HCT116 (cell line): Measurements from ENCODE around the gene CTIF. TPM values are rescaled to one million over a fixed set of nuclear protein-coding genes. Genes with fewer than 3 reads are reported as not detected.

Source experiments
- ATAC-seq: fragments of 200-7000 bp; cut with Tn5 transposase; 2 replicates; pipeline ENCODE4 v1.9.1; 2020; ENCODE audit warnings: mild to moderate bottlenecking, moderate library complexity
- BruUV-seq: library from RNA; stranded (reverse); fragments of 400-500 nt; replicated peaks from 2 replicates; lab custom pipeline; 2021; lab: Mats Ljungman, UMichigan
- CTCF ChIA-PET: fragments of 300-600 bp; sonication (Branson Sonifier 250); formaldehyde crosslinking; loops from one replicate; lab custom pipeline; 2021; ENCODE audit warnings: antibody characterized with exemption; lab: Charles Lee
- POLR2A ChIA-PET: fragments of 300-600, 350-600 bp; sonication (Branson Sonifier 250); formaldehyde crosslinking; loops from one replicate; lab custom pipeline; 2021; ENCODE audit warnings: antibody characterized with exemption; lab: Charles Lee
- RAD21 ChIA-PET, 2 experiments: fragments of 300-600 bp; sonication (Branson Sonifier 250); formaldehyde crosslinking; loops; one replicate each; lab custom pipeline; 2023; ENCODE audit warnings: low total read pairs in 2 of 2; ENCODE audit not compliant: uncharacterized antibody in 2 of 2, unreplicated experiment in 2 of 2, low non-redundant PET in 1 of 2; lab: Charles Lee
- DNase-seq: peaks from one replicate; pipeline ENCODE4 v3.0.0-alpha.2; 2010; ENCODE audit warnings: low read depth, low spot score
- H2AFZ ChIP-seq: fragments of 200-600 bp; shearing (Covaris generic), sonication (generic); 2 replicates; pipeline ENCODE4 v1.6.1; 2017; ENCODE audit warnings: low read depth, mixed run types, mixed read lengths, antibody characterized with exemption, low read length; ENCODE audit not compliant: poor library complexity, severe bottlenecking
- H3K27ac ChIP-seq: 2 replicates; pipeline ENCODE4 v1.5.1; 2012; ENCODE audit warnings: low read depth, low read length
- H3K27me3 ChIP-seq: fragments of 200-600 bp; sonication (generic); 2 replicates; pipeline ENCODE4 v1.6.1; 2016; ENCODE audit warnings: mixed run types, low read length, mixed read lengths; ENCODE audit not compliant: insufficient read depth
- H3K36me3 ChIP-seq, 2 experiments: fragments of 200-500 bp in 1 of 2; fragments of 200-600 bp in 1 of 2; sonication (Bioruptor generic) in 1 of 2; sonication (generic) in 1 of 2; 2 replicates each; pipeline versions ENCODE4 v1.5.1 to v1.6.1; 2014 to 2016; ENCODE audit warnings: low read length in 2 of 2, inconsistent platforms in 1 of 2, mixed read lengths in 1 of 2, mixed run types in 1 of 2; ENCODE audit not compliant: insufficient read depth in 2 of 2, control insufficient read depth in 1 of 2
- H3K4me1 ChIP-seq, 2 experiments: fragments of 200-600 bp in 1 of 2; sonication (generic) in 1 of 2; 2 replicates each; pipeline versions ENCODE4 v1.5.1 to v1.6.1; 2012 to 2017; ENCODE audit warnings: low read length in 2 of 2, inconsistent platforms in 1 of 2, mild to moderate bottlenecking in 1 of 2, mixed read lengths in 1 of 2, mixed run types in 1 of 2, moderate library complexity in 1 of 2; ENCODE audit not compliant: insufficient read depth in 2 of 2, control insufficient read depth in 1 of 2
- H3K4me2 ChIP-seq: fragments of 200-600 bp; sonication (generic); 2 replicates; pipeline ENCODE4 v1.6.1; 2017; ENCODE audit warnings: mixed run types, low read length, mixed read lengths
- H3K4me3 ChIP-seq, 2 experiments: fragments of 200-600 bp in 1 of 2; sonication (generic) in 1 of 2; replicated peaks in 1 of 2; 2 replicates each; pipeline ENCODE4 v1.5.1; 2011 to 2016; ENCODE audit warnings: low read length in 2 of 2, control low read depth in 1 of 2, low read depth in 1 of 2, mild to moderate bottlenecking in 1 of 2, mixed read lengths in 1 of 2, mixed run types in 1 of 2
- H3K79me2 ChIP-seq: fragments of 200-600 bp; sonication (generic); 2 replicates; pipeline ENCODE4 v1.6.1; 2017; ENCODE audit warnings: mild to moderate bottlenecking, mixed run types, low read length, moderate library complexity, mixed read lengths; ENCODE audit not compliant: insufficient read depth
- H3K9ac ChIP-seq: fragments of 200-600 bp; sonication (generic); 2 replicates; pipeline ENCODE4 v1.6.1; 2016; ENCODE audit warnings: low read length, mixed read lengths
- H3K9me2 ChIP-seq: fragments of 200-600 bp; sonication (generic), shearing (Covaris generic); 2 replicates; pipeline ENCODE4 v1.6.1; 2017; ENCODE audit warnings: mixed run types, mild to moderate bottlenecking, moderate library complexity; ENCODE audit not compliant: insufficient read depth
- H3K9me3 ChIP-seq, 2 experiments: fragments of 200-500 bp in 1 of 2; fragments of 200-600 bp in 1 of 2; sonication (Bioruptor generic) in 1 of 2; sonication (generic) in 1 of 2; 2 replicates each; pipeline ENCODE4 v1.6.1; 2014 to 2017; ENCODE audit warnings: low read length in 2 of 2, mixed read lengths in 2 of 2, inconsistent platforms in 1 of 2, low read depth in 1 of 2, mild to moderate bottlenecking in 1 of 2, mixed run types in 1 of 2, moderate library complexity in 1 of 2; ENCODE audit not compliant: control insufficient read depth in 1 of 2, insufficient read depth in 1 of 2
- H4K20me1 ChIP-seq: fragments of 200-600 bp; sonication (generic), shearing (Covaris generic); 2 replicates; pipeline ENCODE4 v1.6.1; 2017; ENCODE audit warnings: mixed run types, mild to moderate bottlenecking, moderate library complexity; ENCODE audit not compliant: insufficient read depth
- ATF3 ChIP-seq: IDR thresholded peaks from 2 replicates; pipeline ENCODE4 v1.6.1; 2012
- CEBPB ChIP-seq: IDR thresholded peaks from 2 replicates; pipeline ENCODE4 v1.6.1; 2012; ENCODE audit warnings: low read depth
- CTCF ChIP-seq, 3 experiments: fragments of 200-600 bp in 1 of 3; sonication (generic) in 1 of 3; IDR thresholded peaks in 2 of 3; conservative IDR thresholded peaks in 1 of 3; 2 replicates each; pipeline ENCODE4 v1.5.1; 2012 to 2017; ENCODE audit warnings: low read depth in 2 of 3, low read length in 2 of 3, antibody characterized with exemption in 1 of 3, borderline replicate concordance in 1 of 3, control low read depth in 1 of 3, mild to moderate bottlenecking in 1 of 3, mixed read lengths in 1 of 3, mixed run types in 1 of 3, moderate library complexity in 1 of 3; ENCODE audit not compliant: insufficient read depth in 1 of 3
- EGR1 ChIP-seq: IDR thresholded peaks from 2 replicates; pipeline ENCODE4 v1.6.1; 2012; ENCODE audit warnings: low read depth
- ELF1 ChIP-seq: IDR thresholded peaks from 2 replicates; pipeline ENCODE4 v1.6.1; 2012; ENCODE audit warnings: low read depth, borderline replicate concordance
- EZH2 ChIP-seq: fragments of 200-600 bp; sonication (generic); IDR thresholded peaks from 2 replicates; pipeline ENCODE4 v1.6.1; 2017; ENCODE audit warnings: antibody characterized with exemption, mixed run types
- EZH2phosphoT487 ChIP-seq: fragments of 200-600 bp; IDR thresholded peaks from 2 replicates; pipeline ENCODE4 v1.6.1; 2018; ENCODE audit warnings: antibody characterized with exemption, borderline replicate concordance
- FOSL1 ChIP-seq: IDR thresholded peaks from 2 replicates; pipeline ENCODE4 v1.6.1; 2012; ENCODE audit warnings: low read depth
- JUND ChIP-seq: IDR thresholded peaks from 2 replicates; pipeline ENCODE4 v1.6.1; 2012
- MAX ChIP-seq: IDR thresholded peaks from 2 replicates; pipeline ENCODE4 v1.6.1; 2012
- POLR2A ChIP-seq: IDR thresholded peaks from 2 replicates; pipeline ENCODE4 v1.7.0; 2011; ENCODE audit warnings: borderline replicate concordance; ENCODE audit not compliant: insufficient read depth, insufficient read length; ENCODE audit errors: extremely low read depth
- POLR2AphosphoS5 ChIP-seq: IDR thresholded peaks from 2 replicates; pipeline ENCODE4 v1.6.1; 2011; ENCODE audit warnings: mild to moderate bottlenecking, low read depth, low read length, moderate library complexity
- TCF7L2 ChIP-seq: IDR thresholded peaks from 2 replicates; pipeline ENCODE4 v1.7.0; 2011; ENCODE audit warnings: borderline replicate concordance, inconsistent platforms; ENCODE audit not compliant: insufficient read depth, insufficient read length; ENCODE audit errors: extremely low read depth
- YY1 ChIP-seq: IDR thresholded peaks from 2 replicates; pipeline ENCODE4 v1.6.1; 2011; ENCODE audit warnings: low read length, low read depth, moderate library complexity, mild to moderate bottlenecking; ENCODE audit not compliant: insufficient replicate concordance; ENCODE audit errors: extremely low read depth
- ZBTB33 ChIP-seq: IDR thresholded peaks from 2 replicates; pipeline ENCODE4 v1.6.1; 2011; ENCODE audit warnings: mild to moderate bottlenecking, low read length, moderate library complexity; ENCODE audit not compliant: insufficient replicate concordance; ENCODE audit errors: extremely low read depth
- ZFX ChIP-seq: fragments of 450-650 bp; IDR thresholded peaks from 2 replicates; pipeline ENCODE4 v1.6.1; 2017
- ZNF274 ChIP-seq: fragments of 200-500 bp; sonication (Bioruptor generic); IDR thresholded peaks from 2 replicates; pipeline ENCODE4 v1.6.1; 2014; ENCODE audit warnings: mild to moderate bottlenecking, low read depth, low read length, inconsistent platforms
- intact Hi-C: fragments of 100-400 bp; cut with micrococcal nuclease; formaldehyde crosslinking; loops from 2 replicates; pipeline ENCODE4 v1.10.0; 2022
- total RNA-seq: library from RNA; stranded (reverse); gene quantifications from one replicate; pipeline ENCODE4 v1.2.1, GENCODE V29; 2021; ENCODE audit not compliant: unreplicated experiment

CTIF gene
- total RNA-seq, 1 experiment from 2014 or later: 19.7 TPM

- TF ChIP-seq EZH2: no peak
- no peak for TF ChIP-seq EZH2phosphoT487
- TF ChIP-seq ELF1: no peak
- TF ChIP-seq CEBPB: no peak
- no peak for TF ChIP-seq JUND
- no peak for TF ChIP-seq ATF3
- no peak for TF ChIP-seq ZBTB33
- TF ChIP-seq TCF7L2: no peak
- no peak for TF ChIP-seq YY1
These were observed 296.3 kb downstream of the CTIF start (continued) for GRCh38 chr18:48835119-48835518.

- ChIA-PET POLR2A (no interaction called here), RAD21 (no interaction called here), CTCF (no interaction called here)
- TF ChIP-seq TCF7L2 (no peak), YY1 (no peak), EGR1 (no peak), CEBPB (no peak), ZNF274 (no peak), ZFX (no peak), MAX (no peak), POLR2A (no peak), EZH2phosphoT487 (no peak), CTCF (IDR thresholded peaks at IDR 0.05 in 2 of 3, conservative IDR thresholded peaks at IDR 0.05 in 1 of 3; ENCODE audit: borderline replicate concordance in 1 of 3, insufficient read depth in 1 of 3, low read depth in 2 of 3, low read length in 2 of 3) (no peak), EZH2 (no peak), POLR2AphosphoS5 (no peak), JUND (no peak), FOSL1 (no peak), ATF3 (no peak), ELF1 (no peak)
- no peaks in the 10 kb centered on the region for H3K79me2 ChIP-seq
- ATAC-seq (no peak), DNase-seq (no peak)
- no peak overlapping the region for H3K27ac ChIP-seq
- no peaks in the 10 kb centered on the region for H3K9me3 ChIP-seq
- intact Hi-C loops: no loop called here
- no peak overlapping the region for H2AFZ ChIP-seq
- no peaks in the 10 kb centered on the region for H3K36me3 ChIP-seq
- no TSS peak for BruUV-seq
- H3K4me3 ChIP-seq: no peak overlapping the region
- H3K27me3 ChIP-seq: no peaks in the 10 kb centered on the region
- H4K20me1 ChIP-seq: no peaks in the 10 kb centered on the region
- peaks cover 51 to 72% of the 10 kb centered on the region in 2 experiments for H3K4me1 ChIP-seq
- H3K9ac ChIP-seq: no peak overlapping the region
- no peaks in the 10 kb centered on the region for H3K9me2 ChIP-seq
- no peak overlapping the region for H3K4me2 ChIP-seq
These were observed 296.9 kb downstream of the CTIF start for GRCh38 chr18:48835745-48836170.
